GM21576 (cell line): ENCODE data around the gene PCDHGA3.
"Not testable (repeated sequence)": the region's sequence is repeated elsewhere in the genome, so short reads cannot be mapped to it uniquely, and the experiment has no call there.

Source experiments
- ATAC-seq: cut with Tn5 transposase; IDR thresholded peaks from one replicate; pipeline ENCODE4 v1.9.1; 2021; ENCODE audit warnings: mild to moderate bottlenecking, moderate library complexity; ENCODE audit not compliant: unreplicated experiment

Gene PCDHGA3

DNA sequence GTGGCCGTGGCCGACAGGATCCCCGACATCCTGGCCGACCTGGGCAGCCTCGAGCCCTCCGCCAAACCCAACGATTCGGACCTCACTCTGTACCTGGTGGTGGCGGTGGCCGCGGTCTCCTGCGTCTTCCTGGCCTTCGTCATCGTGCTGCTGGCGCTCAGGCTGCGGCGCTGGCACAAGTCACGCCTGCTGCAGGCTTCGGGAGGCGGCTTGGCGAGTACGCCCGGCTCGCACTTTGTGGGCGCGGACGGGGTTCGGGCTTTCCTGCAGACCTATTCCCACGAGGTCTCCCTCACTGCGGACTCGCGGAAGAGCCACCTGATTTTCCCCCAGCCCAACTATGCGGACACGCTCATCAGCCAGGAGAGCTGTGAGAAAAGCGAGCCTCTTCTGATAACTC, 2.4 kb downstream of the PCDHGA3 start:
- ATAC-seq: not testable (repeated sequence)

DNA sequence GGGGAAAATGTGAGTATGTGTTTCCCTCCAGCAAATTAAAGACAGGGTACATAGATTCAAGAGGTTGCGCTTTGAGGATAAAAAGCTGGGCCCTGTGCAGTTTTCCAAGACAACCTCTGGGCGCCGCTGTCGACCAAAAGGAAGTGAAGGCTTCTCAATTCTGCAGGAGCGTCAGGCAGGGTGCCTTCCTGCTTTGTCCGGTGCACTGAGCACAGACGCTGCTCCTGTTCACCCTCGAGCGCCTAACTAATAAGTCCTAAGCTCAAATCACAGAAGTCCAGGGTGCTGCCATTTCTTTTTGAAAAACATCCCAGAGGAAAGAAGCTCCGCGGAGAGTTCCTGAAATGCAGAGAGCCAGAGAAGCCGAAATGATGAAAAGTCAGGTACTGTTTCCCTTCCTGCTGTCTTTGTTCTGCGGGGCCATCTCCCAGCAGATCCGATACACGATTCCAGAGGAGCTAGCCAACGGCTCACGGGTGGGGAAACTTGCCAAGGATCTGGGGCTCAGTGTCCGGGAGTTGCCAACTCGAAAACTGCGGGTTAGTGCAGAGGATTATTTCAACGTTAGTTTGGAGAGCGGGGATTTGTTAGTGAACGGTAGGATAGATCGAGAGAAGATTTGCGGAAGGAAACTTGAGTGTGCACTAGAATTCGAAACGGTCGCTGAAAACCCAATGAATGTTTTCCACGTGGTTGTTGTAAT, 6.4 kb downstream of the PCDHGA3 start, which contains the start of gene PCDHGB1:
Gene PCDHGB1 (plus strand): TSS at position 183 of the 703 bp plus-strand sequence. CDS start 162 bp downstream, at position 345.
- peak; percentile 82 for ATAC-seq

DNA sequence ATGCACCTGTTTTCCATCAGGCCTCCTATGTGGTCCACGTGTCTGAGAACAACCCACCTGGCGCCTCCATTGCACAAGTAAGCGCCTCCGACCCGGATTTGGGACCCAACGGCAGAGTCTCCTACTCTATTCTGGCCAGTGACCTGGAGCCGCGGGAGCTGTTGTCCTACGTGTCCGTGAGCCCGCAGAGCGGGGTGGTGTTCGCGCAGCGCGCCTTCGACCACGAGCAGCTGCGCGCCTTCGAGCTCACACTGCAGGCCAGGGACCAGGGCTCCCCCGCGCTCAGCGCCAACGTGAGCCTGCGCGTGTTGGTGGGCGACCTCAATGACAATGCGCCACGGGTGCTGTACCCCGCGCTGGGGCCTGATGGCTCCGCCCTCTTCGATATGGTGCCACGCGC, 8.0 kb downstream of the PCDHGA3 start:
- no peak for ATAC-seq

DNA sequence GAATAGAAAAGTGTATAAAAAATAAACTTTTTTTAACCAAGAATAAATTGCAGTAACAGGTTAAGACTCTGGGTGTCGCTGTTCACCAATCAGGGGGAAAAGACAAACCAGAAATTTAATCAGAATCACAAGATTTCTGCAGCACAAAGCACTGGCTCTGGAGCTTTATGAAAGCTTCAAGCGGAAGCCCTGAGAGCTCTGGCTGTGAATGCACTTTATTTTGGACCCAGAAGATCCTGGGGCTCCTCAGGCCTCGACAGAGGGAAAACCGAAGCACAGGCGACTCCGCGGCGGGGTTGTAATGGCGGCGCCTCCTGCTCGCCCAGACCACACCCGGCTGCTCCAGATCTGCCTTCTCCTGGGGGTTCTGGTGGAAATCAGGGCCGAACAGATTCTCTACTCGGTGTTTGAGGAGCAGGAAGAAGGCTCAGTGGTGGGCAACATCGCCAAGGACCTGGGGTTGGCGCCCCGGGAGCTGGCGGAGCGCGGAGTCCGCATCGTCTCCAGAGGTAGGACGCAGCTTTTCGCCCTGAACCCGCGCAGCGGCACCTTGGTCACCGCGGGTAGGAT, 11.4 kb downstream of the PCDHGA3 start, which contains the start of gene PCDHGA4:
Gene PCDHGA4 (plus strand): TSS at position 122 of the 570 bp plus-strand sequence. CDS start 87 bp downstream, at position 209.
- ATAC-seq: no peak

DNA sequence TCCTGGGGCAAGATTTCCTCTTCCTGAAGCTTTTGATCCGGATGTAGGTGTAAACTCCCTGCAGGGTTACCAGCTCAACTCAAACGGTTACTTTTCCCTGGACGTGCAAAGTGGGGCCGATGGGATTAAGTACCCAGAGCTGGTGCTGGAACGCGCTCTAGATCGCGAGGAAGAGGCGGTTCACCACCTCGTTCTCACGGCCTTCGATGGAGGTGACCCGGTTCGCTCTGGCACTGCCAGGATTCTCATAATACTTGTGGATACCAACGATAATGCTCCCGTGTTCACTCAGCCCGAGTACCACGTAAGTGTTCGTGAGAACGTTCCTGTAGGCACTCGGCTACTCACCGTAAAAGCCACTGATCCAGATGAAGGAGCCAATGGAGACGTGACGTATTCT, 12.0 kb downstream of the PCDHGA3 start:
- ATAC-seq: no peak

DNA sequence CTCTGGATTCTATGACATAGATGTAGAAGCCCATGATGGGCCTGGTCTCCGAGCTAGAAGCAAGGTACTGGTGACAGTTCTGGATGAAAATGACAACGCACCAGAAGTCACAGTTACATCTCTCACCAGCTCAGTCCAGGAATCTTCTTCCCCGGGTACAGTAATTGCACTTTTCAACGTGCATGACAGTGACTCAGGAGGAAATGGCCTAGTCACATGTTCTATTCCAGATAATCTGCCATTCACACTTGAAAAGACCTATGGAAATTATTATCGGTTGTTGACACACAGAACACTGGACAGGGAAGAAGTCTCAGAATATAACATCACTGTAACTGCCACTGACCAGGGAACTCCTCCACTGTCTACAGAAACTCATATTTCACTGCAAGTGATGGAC, 12.5 kb downstream of the PCDHGA3 start:
- no peak for ATAC-seq

DNA sequence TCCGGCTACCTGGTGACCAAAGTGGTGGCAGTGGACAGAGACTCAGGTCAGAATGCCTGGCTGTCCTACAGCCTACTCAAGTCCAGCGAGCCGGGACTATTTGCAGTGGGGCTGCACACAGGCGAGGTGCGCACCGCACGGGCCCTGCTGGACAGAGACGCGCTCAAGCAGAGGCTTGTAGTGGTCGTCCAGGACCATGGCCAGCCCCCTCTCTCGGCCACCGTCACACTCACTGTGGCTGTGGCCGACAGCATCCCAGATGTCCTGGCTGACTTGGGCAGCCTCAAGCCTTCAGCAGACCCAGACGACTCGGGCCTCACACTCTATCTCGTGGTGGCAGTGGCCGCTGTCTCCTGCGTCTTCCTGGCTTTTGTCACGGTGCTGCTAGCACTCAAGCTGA, 13.3 kb downstream of the PCDHGA3 start:
- no peak for ATAC-seq

DNA sequence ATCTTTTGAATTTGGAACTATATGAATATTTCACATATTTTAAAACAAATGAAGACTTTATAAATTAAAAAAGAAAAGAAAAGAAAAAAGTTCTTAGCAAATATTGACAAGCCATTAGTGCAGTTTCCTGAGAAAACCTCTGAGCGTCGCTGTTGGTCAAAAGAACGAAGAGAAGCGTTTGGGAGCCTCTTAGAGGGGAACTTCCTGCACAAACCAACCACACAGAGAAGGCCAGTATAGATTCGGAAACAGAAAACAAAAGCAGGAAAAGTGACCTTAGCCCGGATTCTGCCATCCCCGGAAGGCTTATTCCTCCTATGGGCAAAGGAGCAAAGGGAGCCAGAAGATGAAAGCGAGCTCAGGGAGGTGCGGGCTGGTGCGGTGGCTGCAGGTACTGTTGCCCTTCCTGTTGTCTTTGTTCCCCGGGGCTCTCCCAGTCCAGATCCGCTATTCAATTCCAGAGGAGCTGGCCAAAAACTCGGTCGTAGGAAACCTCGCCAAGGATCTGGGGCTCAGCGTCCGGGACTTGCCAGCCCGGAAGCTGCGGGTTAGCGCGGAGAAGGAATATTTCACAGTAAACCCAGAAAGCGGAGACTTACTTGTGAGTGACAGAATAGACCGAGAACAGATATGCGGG, 16.3 kb downstream of the PCDHGA3 start, which contains the start of gene PCDHGB2:
Gene PCDHGB2 (plus strand): TSS at position 205 of the 637 bp plus-strand sequence. CDS start 142 bp downstream, at position 347.
- peak; percentile 62 for ATAC-seq

DNA sequence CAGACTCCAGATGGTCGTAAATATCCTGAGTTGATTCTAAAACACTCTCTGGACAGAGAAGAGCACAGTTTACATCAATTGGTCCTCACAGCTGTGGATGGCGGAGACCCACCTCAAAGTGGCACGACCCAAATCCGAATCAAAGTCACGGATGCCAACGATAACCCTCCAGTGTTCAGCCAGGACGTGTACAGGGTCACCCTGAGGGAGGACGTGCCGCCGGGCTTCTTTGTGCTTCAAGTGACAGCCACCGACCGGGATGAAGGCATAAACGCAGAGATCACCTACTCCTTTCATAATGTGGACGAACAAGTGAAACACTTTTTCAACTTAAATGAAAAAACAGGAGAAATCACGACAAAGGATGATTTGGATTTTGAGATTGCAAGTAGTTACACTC, 17.1 kb downstream of the PCDHGA3 start:
- no peak for ATAC-seq

DNA sequence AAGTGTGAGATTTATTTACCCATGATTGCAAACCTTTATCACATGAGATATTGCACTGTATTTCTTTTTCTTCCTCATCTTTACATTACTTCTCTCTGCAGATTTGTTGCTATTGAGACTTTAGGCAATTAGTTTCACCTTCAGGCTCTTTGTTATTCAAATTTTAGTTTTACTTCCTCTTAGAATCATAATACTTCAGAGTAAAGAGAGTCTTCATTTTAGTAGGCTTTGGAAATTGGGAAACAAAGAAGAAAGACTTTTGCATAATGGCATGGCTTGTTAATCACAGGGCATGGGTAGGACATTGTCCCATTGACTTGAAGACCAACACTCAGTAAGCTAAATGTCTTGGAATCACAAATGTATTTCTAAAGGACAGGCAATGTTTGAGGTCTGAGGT, 19.1 kb downstream of the PCDHGA3 start:
- no peak for ATAC-seq

DNA sequence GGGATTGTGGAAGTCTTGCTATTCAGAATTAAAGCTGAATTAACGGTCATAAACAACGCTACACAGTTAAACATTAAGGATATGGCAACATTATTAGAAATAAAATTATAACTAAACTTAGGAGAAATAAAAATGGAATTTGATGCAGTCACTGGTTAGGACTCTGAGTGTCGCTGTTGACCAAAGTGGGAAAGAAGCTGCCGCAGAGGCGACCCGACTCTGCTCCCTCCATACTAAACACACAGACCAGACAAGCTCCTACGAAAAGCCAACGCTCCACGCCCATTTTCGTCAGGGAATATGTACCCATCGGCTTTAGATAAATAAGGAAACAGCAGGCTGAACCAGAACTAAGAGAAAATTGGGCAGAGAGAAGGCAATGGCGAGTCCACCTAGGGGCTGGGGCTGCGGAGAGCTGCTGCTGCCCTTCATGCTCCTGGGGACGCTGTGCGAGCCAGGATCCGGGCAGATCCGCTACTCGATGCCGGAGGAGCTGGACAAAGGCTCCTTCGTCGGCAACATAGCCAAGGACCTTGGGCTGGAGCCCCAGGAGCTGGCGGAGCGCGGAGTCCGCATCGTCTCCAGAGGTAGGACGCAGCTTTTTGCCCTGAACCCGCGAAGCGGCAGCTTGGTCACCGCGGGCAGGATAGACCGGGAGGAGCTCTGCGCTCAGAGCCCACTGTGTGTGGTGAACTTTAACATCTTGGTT, 20.5 kb downstream of the PCDHGA3 start, which contains the start of gene PCDHGA5:
Gene PCDHGA5 (plus strand): TSS at position 211 of the 709 bp plus-strand sequence. CDS start 169 bp downstream, at position 380.
- no peak for ATAC-seq

DNA sequence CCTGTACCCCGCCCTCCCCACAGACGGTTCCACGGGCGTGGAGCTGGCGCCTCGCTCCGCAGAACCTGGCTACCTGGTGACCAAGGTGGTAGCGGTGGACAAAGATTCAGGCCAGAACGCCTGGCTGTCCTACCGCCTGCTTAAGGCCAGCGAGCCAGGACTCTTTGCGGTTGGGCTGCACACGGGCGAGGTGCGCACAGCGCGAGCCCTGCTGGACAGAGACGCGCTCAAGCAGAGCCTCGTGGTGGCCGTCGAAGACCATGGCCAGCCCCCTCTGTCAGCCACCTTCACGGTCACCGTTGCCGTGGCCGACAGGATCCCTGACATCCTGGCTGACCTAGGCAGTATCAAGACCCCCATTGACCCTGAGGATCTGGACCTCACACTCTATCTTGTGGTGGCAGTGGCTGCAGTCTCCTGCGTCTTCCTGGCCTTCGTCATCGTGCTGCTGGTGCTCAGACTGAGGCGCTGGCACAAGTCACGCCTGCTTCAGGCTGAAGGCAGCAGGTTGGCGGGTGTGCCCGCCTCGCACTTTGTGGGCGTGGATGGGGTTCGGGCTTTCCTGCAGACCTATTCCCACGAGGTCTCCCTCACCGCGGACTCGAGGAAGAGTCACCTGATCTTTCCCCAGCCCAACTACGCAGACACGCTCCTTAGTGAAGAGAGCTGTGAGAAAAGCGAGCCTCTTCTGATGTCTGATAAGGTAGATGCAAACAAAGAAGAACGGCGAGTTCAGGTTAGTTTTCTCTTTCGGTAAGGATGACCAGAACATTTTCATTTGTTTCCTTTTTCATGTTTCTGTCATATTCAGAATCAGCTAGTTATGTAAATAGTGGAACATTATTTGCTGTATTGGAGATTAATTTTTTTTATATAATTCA, 22.6 kb downstream of the PCDHGA3 start:
- no peak for ATAC-seq

DNA sequence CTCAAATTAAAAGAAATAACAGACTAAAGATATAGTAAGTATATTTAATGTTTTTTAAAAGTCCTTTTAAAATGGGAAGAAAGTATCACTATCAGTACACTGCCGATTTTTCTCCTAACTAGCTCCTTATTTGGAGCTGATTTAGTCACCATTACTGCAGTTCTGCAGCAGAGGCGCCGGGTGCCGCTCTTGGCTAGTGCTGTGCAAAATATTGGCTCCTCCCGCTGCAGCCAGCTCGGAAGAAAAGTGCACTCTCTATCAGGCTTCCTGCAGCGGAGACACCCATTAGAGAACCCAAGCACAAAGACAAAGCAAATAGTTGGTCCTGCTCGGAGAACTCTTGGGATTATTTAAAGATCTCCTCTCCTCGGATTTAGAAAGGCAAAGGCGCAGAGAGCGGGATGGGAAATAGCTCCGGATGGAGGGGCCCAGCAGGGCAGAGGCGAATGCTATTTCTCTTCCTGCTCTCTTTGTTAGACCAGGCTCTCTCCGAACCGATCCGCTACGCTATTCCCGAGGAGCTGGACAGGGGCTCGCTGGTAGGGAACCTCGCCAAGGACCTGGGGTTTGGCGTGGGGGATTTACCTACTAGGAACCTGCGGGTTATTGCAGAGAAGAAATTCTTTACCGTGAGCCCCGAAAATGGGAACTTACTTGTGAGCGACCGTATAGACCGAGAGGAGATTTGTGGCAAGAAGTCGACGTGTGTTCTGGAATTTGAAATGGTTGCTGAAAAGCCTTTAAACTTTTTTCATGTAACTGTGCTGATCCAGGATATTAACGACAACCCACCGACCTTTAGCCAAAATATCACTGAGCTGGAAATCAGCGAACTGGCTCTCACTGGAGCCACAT, 26.6 kb downstream of the PCDHGA3 start, which contains the start of gene PCDHGB3:
Gene PCDHGB3 (plus strand): TSS at position 249 of the 855 bp plus-strand sequence. CDS start 153 bp downstream, at position 402.
- ATAC-seq: peak; percentile 89

DNA sequence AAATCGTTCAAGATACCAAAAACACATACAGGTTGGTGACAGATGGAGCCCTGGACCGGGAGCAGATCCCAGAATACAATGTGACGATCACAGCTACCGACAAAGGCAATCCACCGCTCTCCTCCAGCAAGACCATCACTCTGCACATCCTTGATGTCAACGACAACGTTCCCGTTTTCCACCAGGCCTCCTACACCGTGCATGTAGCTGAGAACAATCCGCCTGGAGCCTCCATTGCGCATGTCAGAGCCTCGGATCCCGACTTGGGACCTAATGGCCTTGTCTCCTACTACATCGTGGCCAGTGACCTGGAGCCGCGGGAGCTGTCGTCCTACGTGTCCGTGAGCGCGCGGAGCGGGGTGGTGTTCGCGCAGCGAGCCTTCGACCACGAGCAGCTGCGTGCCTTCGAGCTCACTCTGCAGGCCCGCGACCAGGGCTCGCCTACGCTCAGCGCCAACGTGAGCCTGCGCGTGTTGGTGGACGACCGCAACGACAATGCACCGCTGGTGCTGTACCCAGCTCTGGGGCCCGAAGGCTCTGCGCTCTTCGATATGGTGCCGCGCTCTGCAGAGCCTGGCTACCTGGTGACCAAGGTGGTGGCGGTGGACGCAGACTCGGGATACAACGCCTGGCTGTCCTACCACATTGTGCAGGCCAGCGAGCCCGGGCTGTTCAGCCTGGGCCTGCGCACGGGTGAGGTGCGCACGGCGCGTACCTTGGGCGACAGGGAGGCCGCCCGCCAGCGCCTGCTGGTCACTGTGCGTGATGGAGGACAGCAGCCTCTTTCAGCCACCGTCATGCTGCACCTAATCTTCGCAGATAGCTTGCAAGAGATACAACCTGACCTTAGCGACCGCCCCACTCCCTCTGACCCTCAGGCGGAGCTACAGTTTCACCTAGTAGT, 28.2 kb downstream of the PCDHGA3 start:
- ATAC-seq: no peak

DNA sequence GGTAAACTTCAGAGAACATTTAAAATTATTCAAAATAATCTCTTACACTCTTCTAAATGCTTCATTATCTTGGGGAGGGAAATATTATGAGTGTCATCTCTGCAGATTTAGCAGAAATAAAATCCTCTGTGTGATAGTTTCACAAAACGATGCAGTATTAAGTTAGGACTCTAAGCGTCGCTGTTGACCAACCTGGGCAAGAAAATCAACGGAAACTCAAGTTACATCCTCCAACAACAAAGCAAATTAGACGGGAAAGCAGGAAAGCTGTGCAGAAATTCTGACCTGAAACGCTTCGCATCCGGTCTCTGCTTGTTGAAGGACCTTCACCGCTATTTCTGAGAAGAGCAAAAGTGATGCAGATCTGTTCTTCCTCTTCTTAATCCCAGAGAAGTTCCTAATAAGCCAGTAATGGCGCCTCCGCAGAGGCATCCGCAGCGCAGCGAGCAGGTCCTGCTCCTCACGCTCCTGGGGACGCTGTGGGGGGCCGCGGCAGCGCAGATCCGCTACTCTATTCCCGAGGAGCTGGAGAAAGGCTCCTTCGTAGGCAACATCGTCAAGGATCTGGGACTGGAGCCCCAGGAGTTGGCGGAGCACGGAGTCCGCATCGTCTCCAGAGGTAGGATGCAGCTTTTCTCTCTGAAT, 30.2 kb downstream of the PCDHGA3 start, which contains the start of gene PCDHGA6:
Gene PCDHGA6 (plus strand): TSS at position 219 of the 645 bp plus-strand sequence. CDS start 193 bp downstream, at position 412.
- ATAC-seq: no peak

DNA sequence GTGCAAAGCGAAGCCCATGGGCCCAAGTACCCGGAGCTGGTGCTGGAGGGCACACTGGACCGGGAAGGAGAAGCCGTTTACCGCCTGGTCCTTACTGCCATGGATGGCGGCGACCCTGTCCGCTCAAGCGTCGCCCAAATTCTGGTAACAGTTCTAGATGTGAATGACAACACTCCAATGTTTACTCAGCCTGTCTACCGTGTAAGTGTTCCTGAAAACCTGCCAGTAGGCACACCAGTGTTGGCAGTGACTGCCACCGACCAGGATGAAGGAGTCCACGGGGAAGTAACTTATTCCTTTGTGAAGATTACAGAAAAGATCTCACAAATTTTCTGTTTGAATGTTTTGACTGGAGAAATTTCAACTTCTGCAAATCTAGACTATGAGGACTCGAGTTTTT, 31.0 kb downstream of the PCDHGA3 start:
- no peak for ATAC-seq

DNA sequence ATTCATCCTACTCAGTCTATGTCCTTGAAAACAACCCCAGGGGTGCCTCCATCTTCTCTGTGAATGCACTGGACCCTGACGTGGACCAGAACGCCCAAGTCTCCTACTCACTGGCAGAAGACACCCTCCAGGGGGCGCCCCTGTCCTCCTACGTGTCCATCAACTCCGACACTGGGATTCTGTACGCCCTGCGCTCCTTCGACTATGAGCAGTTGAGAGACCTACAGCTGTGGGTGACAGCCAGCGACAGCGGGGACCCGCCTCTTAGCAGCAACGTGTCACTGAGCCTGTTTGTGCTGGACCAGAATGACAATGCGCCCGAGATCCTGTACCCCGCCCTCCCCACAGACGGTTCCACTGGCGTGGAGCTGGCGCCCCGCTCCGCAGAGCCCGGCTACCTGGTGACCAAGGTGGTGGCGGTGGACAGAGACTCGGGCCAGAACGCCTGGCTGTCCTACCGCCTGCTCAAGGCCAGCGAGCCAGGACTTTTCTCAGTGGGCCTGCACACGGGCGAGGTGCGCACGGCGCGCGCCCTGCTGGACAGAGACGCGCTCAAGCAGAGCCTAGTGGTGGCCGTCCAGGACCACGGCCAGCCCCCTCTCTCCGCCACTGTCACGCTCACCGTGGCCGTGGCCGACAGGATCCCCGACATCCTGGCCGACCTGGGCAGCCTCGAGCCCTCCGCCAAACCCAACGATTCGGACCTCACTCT, 32.0 kb downstream of the PCDHGA3 start:
- ATAC-seq: not testable (repeated sequence)
